ENCODE measurements around the gene LRMDA. TPM values are rescaled to one million over a fixed set of nuclear protein-coding genes. Genes with fewer than 3 reads are reported as not detected.

Gene LRMDA
- total and polyA plus RNA-seq, 10 of the 15 experiments (the other 5 are each of a cell fraction or from before 2014, with no cell fraction given), result 0.07 to 0.54 (median 0.29) TPM; not detected in 4

DNA sequence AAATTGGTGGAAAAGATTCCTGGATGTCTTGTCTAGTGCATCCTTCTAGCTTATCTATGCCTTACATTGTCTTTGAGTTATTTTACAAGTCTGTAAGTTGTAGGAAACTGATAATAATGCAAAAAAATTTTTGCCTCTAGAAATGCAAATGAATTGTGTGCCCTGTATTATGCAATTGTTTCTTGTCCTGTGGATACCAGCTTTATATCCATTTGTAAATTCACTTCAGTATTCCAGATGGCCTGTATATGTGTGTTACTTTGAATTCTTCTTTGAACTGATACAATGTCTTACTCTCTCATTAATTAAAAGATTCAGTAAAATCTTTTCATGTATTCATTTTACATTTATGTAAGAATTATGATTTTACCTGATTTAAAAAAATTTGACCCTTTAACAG is 234.3 kb downstream of the LRMDA start:
- ATAC-seq (no peak), DNase-seq (ENCODE audit: low read depth, low spot score) (no peak), FAIRE-seq (no peak)
- Histone ChIP-seq H3K4me3 (no peak overlapping the region), H4K20me1 (ENCODE audit: control insufficient read depth, insufficient read depth) (no peaks in the 10 kb centered on the region), H3K79me2 (ENCODE audit: control insufficient read depth, insufficient read depth, low read length) (no peaks in the 10 kb centered on the region), H3K4me1 (ENCODE audit: control insufficient read depth, insufficient read depth, low read length) (no peaks in the 10 kb centered on the region), H3K27ac (ENCODE audit: control insufficient read depth, insufficient read depth) (no peak overlapping the region), H3K4me2 (ENCODE audit: control insufficient read depth, insufficient read depth) (no peak overlapping the region), H3K9ac (ENCODE audit: control insufficient read depth, insufficient read depth, low read length) (no peak overlapping the region), H2AFZ (ENCODE audit: control insufficient read depth, low read depth, low read length) (no peak overlapping the region), H3K27me3 (replicated peaks in 1 of 2; ENCODE audit: control insufficient read depth in 2 of 2, insufficient read depth in 2 of 2, low read length in 1 of 2) (no peaks in the 10 kb centered on the region; a peak in 1 of 4 replicates), H3K36me3 (ENCODE audit: control insufficient read depth in 2 of 2, insufficient read depth in 2 of 2, low read length in 1 of 2) (no peaks in the 10 kb centered on the region), H3K9me3 (replicated peaks; ENCODE audit: control insufficient read depth, insufficient read depth, low read length) (no peaks in the 10 kb centered on the region)
- ChIA-PET RAD21 (ENCODE audit: unreplicated experiment) (interaction anchor here (0.9 kb wide), 1 partner anchor 178 kb away, joined by 3 read pairs; no protein-coding TSS in a partner anchor), SMC1A (ENCODE audit: uncharacterized antibody, unreplicated experiment) (interaction anchor here (1.3 to 2.2 kb wide), 2 partner anchors 10 to 30 kb away, joined by 4 to 5 read pairs; no protein-coding TSS in a partner anchor), CTCF (interaction anchor here (0.6 to 1.2 kb wide), 2 partner anchors 10 to 78 kb away, joined by 3 to 5 read pairs; no protein-coding TSS in a partner anchor), POLR2A (no interaction called here)
- BruUV-seq (replicated peaks), result no TSS peak
- intact Hi-C loops (cut with micrococcal nuclease; ENCODE audit: unreplicated experiment), result no loop called here
- in situ Hi-C loops (cut with MboI), result no loop called here
- TF ChIP-seq SUPT20H (IDR thresholded peaks at IDR 0.05; ENCODE audit: borderline replicate concordance, control insufficient read depth, low read depth, low read length) (no peak), EED (IDR thresholded peaks at IDR 0.05; ENCODE audit: low read depth) (no peak), EP300 (IDR thresholded peaks at IDR 0.05; ENCODE audit: borderline replicate concordance in 1 of 2, control insufficient read depth in 1 of 2, low read depth in 2 of 2, low read length in 2 of 2) (no peak), FOS (IDR thresholded peaks at IDR 0.05; ENCODE audit: borderline replicate concordance, extremely low read depth, insufficient read length) (no peak), BCL11A (IDR thresholded peaks at IDR 0.05; ENCODE audit: low read depth, low read length) (no peak), TAF1 (IDR thresholded peaks at IDR 0.05; ENCODE audit: borderline replicate concordance, low read depth, low read length) (no peak), CBX5 (IDR thresholded peaks at IDR 0.05; ENCODE audit: low read depth) (no peak), ZNF274 (IDR thresholded peaks at IDR 0.05; ENCODE audit: insufficient read depth, insufficient read length) (no peak), DPF2 (IDR thresholded peaks at IDR 0.05) (no peak), RFX5 (IDR thresholded peaks at IDR 0.05; ENCODE audit: low read depth, low read length) (no peak), CBFB (IDR thresholded peaks at IDR 0.05; ENCODE audit: low read depth) (no peak)
- TF ChIP-seq, protein P1, sequence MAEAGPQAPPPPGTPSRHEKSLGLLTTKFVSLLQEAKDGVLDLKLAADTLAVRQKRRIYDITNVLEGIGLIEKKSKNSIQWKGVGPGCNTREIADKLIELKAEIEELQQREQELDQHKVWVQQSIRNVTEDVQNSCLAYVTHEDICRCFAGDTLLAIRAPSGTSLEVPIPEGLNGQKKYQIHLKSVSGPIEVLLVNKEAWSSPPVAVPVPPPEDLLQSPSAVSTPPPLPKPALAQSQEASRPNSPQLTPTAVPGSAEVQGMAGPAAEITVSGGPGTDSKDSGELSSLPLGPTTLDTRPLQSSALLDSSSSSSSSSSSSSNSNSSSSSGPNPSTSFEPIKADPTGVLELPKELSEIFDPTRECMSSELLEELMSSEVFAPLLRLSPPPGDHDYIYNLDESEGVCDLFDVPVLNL (IDR thresholded peaks at IDR 0.05; ENCODE audit: low read depth, low read length), result no peak
- TF ChIP-seq, protein P2, sequence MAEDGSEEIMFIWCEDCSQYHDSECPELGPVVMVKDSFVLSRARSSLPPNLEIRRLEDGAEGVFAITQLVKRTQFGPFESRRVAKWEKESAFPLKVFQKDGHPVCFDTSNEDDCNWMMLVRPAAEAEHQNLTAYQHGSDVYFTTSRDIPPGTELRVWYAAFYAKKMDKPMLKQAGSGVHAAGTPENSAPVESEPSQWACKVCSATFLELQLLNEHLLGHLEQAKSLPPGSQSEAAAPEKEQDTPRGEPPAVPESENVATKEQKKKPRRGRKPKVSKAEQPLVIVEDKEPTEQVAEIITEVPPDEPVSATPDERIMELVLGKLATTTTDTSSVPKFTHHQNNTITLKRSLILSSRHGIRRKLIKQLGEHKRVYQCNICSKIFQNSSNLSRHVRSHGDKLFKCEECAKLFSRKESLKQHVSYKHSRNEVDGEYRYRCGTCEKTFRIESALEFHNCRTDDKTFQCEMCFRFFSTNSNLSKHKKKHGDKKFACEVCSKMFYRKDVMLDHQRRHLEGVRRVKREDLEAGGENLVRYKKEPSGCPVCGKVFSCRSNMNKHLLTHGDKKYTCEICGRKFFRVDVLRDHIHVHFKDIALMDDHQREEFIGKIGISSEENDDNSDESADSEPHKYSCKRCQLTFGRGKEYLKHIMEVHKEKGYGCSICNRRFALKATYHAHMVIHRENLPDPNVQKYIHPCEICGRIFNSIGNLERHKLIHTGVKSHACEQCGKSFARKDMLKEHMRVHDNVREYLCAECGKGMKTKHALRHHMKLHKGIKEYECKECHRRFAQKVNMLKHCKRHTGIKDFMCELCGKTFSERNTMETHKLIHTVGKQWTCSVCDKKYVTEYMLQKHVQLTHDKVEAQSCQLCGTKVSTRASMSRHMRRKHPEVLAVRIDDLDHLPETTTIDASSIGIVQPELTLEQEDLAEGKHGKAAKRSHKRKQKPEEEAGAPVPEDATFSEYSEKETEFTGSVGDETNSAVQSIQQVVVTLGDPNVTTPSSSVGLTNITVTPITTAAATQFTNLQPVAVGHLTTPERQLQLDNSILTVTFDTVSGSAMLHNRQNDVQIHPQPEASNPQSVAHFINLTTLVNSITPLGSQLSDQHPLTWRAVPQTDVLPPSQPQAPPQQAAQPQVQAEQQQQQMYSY (CRISPR knock-in tag; IDR thresholded peaks at IDR 0.05), result no peak
- TF ChIP-seq, protein P3, sequence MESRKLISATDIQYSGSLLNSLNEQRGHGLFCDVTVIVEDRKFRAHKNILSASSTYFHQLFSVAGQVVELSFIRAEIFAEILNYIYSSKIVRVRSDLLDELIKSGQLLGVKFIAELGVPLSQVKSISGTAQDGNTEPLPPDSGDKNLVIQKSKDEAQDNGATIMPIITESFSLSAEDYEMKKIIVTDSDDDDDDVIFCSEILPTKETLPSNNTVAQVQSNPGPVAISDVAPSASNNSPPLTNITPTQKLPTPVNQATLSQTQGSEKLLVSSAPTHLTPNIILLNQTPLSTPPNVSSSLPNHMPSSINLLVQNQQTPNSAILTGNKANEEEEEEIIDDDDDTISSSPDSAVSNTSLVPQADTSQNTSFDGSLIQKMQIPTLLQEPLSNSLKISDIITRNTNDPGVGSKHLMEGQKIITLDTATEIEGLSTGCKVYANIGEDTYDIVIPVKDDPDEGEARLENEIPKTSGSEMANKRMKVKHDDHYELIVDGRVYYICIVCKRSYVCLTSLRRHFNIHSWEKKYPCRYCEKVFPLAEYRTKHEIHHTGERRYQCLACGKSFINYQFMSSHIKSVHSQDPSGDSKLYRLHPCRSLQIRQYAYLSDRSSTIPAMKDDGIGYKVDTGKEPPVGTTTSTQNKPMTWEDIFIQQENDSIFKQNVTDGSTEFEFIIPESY (IDR thresholded peaks at IDR 0.05), result no peak

Data from GM12878 (cell line).